ENCODE measurements around the gene GPR61.

The GPR61 gene

GRCh38 chr1:109539676-109540075, at the start of gene GPR61:
GPR61 (plus strand) TSS chr1:109539872; CDS start chr1:109543023, 3,151 bp downstream.
- TF ChIP-seq CTCF (IDR thresholded peaks at IDR 0.05): no peak

- TF ChIP-seq CTCF (IDR thresholded peaks at IDR 0.05): peak; percentile 72
Observed at GRCh38 chr1:109490029-109490933, 49.4 kb upstream of the GPR61 start.

GRCh38 chr1:109490934-109491302, 48.8 kb upstream of the GPR61 start:
- TF ChIP-seq CTCF (IDR thresholded peaks at IDR 0.05): peak; percentile 13; the same call in 1 of the 2 replicates

GRCh38 chr1:109491372-109491771, 48.3 kb upstream of the GPR61 start:
- no peak for TF ChIP-seq CTCF (IDR thresholded peaks at IDR 0.05)

GRCh38 chr1:109492779-109493178, 46.9 kb upstream of the GPR61 start:
- TF ChIP-seq CTCF (IDR thresholded peaks at IDR 0.05): no peak

- no peak for TF ChIP-seq CTCF (IDR thresholded peaks at IDR 0.05)
Observed at GRCh38 chr1:109493227-109493626, 46.4 kb upstream of the GPR61 start.

GRCh38 chr1:109493805-109494539, 45.7 kb upstream of the GPR61 start, which contains the start of gene CYB561D1:
CYB561D1 (plus strand) TSS chr1:109494094; CDS start chr1:109494140, 46 bp downstream.
- peak; percentile 96 for TF ChIP-seq CTCF (IDR thresholded peaks at IDR 0.05)
